ENCODE measurements around the gene ATL1. TPM values are rescaled to one million over a fixed set of nuclear protein-coding genes. Genes with fewer than 3 reads are reported as not detected.

The ATL1 gene
- total and polyA plus RNA-seq, 2 of the 8 experiments (the other 6 are each of a cell fraction or from before 2014, with no cell fraction given): 4.0 to 5.9 TPM

- no peak; a peak in 1 of 4 replicates for TF ChIP-seq CTCF (IDR thresholded peaks at IDR 0.05; ENCODE audit: control extremely low read depth in 1 of 3, insufficient read depth in 1 of 3, low read depth in 1 of 3, low read length in 3 of 3)
- no peak for TF ChIP-seq SUZ12 (IDR thresholded peaks at IDR 0.05; ENCODE audit: low read length)
- TF ChIP-seq GABPA (IDR thresholded peaks at IDR 0.05; ENCODE audit: borderline replicate concordance, insufficient read depth, low read length): no peak
- TF ChIP-seq CREB1 (IDR thresholded peaks at IDR 0.05): no peak
- TF ChIP-seq EGR1 (IDR thresholded peaks at IDR 0.05; ENCODE audit: borderline replicate concordance, low read depth, low read length): no peak
- no peak for TF ChIP-seq NRF1 (IDR thresholded peaks at IDR 0.05; ENCODE audit: low read depth, low read length)
- peak; percentile 98; the same call in 1 of the 2 replicates for TF ChIP-seq RBBP5 (IDR thresholded peaks at IDR 0.05; ENCODE audit: borderline replicate concordance, low read depth, low read length)
- no peak for TF ChIP-seq YY1 (IDR thresholded peaks at IDR 0.05; ENCODE audit: low read depth, low read length)
- TF ChIP-seq POLR2AphosphoS5 (IDR thresholded peaks at IDR 0.05; ENCODE audit: low read depth, low read length): peak; percentile 98
- no peak for TF ChIP-seq SP2 (IDR thresholded peaks at IDR 0.05; ENCODE audit: low read length)
- peak; percentile 97 for TF ChIP-seq TAF1 (IDR thresholded peaks at IDR 0.05; ENCODE audit: low read depth, low read length)
- TF ChIP-seq BRCA1 (IDR thresholded peaks at IDR 0.05; ENCODE audit: low read depth, low read length): no peak
- no peak for TF ChIP-seq SP4 (IDR thresholded peaks at IDR 0.05; ENCODE audit: low read length)
- TF ChIP-seq CBX5 (IDR thresholded peaks at IDR 0.05; ENCODE audit: low read depth, low read length): no peak
- peak; percentile 56 for TF ChIP-seq E2F6 (IDR thresholded peaks at IDR 0.05)
- no peak for TF ChIP-seq RNF2 (IDR thresholded peaks at IDR 0.05; ENCODE audit: borderline replicate concordance, low read depth, low read length, missing control alignments, poor library complexity, severe bottlenecking)
- no peak for TF ChIP-seq ATF3 (IDR thresholded peaks at IDR 0.05; ENCODE audit: insufficient read depth, low read depth, low read length)
- peak; percentile 7 to 59; a peak in 2 of 3 replicates for TF ChIP-seq EP300 (IDR thresholded peaks at IDR 0.05; ENCODE audit: borderline replicate concordance in 1 of 2, low read depth in 2 of 2, low read length in 2 of 2)
Measured at GRCh38 chr14:50667996-50668825, 108.3 kb downstream of the ATL1 start, which contains the start of gene SAV1 (continued).

Data from H1 (cell line).